ENCODE data around the gene C17orf78.
"Not testable (repeated sequence)": the region's sequence is repeated elsewhere in the genome, so short reads cannot be mapped to it uniquely, and the experiment has no call there.

C17orf78 gene

GRCh38 chr17:37430051-37430627 is 54.4 kb downstream of the C17orf78 start:
- in situ Hi-C loops (cut with MboI; ENCODE audit: low sequenced_read_pairs): no loop called here

- in situ Hi-C loops (cut with MboI; ENCODE audit: low sequenced_read_pairs): no loop called here
Observed at GRCh38 chr17:37432671-37433070, 56.9 kb downstream of the C17orf78 start.

GRCh38 chr17:37438141-37438540 is 62.4 kb downstream of the C17orf78 start:
- in situ Hi-C loops (cut with MboI; ENCODE audit: low sequenced_read_pairs): no loop called here

- in situ Hi-C loops (cut with MboI; ENCODE audit: low sequenced_read_pairs): no loop called here
Observed at GRCh38 chr17:37440424-37440823, 64.6 kb downstream of the C17orf78 start.

GRCh38 chr17:37441369-37442014 is 65.7 kb downstream of the C17orf78 start:
- in situ Hi-C loops (cut with MboI; ENCODE audit: low sequenced_read_pairs): not testable (repeated sequence)
